GM21423 (cell line): ENCODE measurements around the gene SPAG16.
A peak's percentile ranks its signal among the peaks of the same experiment; 100 is the strongest.

Source experiments
- ATAC-seq: cut with Tn5 transposase; IDR thresholded peaks from one replicate; pipeline ENCODE4 v1.9.1; 2021; ENCODE audit warnings: mild to moderate bottlenecking, moderate library complexity; ENCODE audit not compliant: unreplicated experiment

SPAG16 gene

DNA sequence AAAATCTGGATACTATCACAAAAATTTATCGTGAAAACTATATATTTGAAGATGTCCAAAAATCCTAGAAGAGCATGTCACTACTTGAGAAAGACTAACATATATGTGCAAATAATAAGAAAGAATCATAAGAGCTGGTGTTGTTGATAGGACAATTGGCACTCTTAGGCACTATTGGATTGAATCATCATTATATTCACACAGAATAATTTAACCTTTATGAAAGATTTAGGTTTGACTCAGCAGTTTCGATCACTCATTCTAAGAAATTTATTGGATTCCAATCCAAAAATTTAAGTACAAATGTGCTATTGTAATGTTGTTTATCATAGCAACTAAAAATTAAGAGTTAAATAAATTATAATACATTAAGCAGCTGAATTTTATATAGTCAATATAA lies 503.6 kb downstream of the SPAG16 start:
- no peak for ATAC-seq

DNA sequence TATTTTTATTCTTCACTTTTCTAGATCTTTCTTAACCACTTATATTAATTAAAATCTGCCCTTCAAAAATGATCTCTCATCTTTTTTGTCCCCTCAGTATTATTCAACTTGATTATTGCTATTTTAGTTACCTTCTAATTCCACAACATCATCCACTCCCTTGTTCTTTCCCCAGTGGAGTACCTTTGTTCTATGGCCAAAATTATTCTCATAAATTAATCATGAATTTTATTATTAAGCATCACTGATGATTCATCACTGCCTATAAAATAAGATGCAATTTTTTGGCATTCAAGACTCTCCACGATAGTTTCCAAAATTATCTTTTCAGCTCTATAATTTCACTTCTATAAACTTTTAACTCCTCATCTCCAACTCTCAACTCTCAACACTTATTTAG lies 505.7 kb downstream of the SPAG16 start:
- no peak for ATAC-seq

DNA sequence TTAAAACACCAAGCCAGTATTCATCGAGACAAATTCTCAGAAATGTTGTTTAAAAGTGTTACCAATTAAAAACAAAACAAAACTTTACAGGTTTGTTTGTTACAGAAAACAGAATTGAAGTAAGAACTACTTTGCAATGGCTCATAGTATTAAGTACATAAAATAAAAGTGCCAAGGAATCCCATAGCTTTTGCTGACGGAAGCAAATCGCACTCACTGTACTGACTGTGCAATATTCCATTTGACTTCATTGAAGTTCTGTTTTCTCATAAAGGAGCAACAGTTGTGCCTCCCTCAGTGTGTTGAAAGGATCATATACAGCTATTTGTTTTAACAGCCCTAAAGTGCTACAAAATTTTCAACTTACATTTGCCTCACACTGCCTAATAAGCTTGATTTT lies 507.8 kb downstream of the SPAG16 start:
- no peak for ATAC-seq

DNA sequence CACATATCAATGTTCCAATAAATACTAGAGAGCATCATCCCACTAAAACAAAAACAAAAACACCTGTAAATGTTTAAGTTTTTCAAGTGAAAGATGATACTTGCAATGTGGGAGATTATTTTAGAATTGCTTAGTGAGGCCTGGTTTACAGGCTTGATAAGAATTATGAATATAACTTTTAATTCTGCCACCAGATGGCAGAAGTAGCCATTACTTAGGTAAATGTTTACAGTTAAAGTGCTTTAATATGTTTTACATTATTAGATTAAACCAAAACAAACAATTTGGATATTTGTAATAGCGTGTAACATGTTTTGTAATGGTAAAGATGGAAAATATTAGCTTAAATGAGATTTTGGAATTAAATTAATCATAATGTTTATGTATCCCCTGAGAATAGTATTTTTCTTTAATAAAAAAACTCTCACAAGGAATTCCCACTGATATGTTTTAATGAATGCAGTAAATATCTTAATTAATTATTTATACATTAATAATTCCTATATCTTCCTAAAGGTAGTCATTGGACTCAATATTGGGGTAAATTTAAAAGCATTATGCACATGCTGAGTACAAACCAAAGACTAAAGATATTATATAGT lies 522.0 kb downstream of the SPAG16 start:
- ATAC-seq: no peak

DNA sequence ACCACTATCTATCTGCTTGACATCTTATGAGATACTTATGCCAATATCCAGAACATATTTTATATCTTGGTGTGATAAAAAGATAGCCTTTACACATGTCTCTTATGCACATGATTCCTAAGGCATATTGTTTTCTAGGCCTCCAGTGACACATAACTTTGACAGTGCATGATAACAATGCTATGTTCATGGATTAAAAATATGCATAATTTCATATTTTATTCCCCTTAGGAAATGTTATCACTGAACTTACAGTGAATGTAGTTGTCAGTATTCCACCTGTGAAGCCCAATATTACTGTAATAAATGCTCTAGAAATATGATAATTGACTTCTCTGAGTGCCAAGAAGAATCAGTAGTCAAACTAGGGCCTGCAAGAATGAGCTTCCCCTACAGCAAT lies 532.3 kb downstream of the SPAG16 start:
- no peak for ATAC-seq

DNA sequence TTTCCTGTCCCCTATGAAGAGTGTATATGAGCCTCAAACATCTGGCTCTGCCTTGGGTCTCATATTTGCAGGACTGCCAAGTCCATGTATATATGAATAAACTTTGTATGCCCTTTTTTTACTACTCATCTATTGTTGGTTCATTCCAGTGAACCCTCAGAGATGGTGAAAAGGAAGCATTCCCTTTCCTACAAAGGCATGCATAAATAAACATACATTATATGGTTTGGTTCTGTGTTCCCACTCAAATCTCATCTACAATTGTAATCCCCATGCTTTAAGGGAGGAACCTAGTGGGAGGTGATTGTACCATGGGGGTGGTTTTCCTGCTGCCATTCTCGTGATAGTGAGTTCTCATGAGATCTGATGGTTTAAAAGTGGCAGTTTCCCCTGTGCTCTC lies 534.2 kb downstream of the SPAG16 start:
- ATAC-seq: no peak

DNA sequence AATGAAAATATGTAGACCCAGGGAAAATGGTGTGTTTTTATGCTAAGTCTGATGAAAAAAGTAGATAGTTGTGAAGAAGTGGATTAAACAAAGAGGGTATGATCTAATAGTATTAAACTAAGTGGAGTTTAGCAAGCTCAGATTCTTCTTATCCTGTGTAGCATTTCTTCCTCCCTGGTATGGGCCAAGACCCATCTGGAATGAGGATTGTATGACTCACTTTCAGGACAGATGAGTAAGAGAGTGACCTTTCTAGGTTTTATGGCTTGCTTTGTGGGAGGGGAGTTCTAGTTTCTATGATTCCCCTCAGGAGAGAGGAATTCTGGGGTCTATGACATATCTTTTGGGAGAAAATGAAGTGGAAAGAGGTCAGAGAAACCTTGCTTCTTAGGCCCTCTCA lies 550.1 kb downstream of the SPAG16 start:
- no peak for ATAC-seq

DNA sequence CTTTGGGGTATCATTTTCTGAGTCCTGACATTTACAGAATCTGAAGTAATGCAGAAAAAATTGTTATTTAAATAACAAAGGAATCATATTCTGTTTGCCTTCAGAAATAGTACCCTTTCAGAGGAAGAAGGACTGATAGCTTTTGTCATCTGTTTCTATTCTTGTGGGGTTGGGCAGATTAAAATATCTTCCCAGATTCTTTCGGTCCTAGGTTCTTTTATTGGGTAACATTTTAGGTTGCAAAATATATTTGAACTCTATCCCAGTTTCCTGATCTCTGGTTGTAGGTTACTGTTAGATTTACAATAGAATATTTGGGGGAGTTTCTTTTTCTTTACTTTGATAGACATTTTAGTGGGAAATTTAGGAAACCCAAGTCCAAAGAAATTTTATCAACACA lies 550.5 kb downstream of the SPAG16 start:
- no peak for ATAC-seq

DNA sequence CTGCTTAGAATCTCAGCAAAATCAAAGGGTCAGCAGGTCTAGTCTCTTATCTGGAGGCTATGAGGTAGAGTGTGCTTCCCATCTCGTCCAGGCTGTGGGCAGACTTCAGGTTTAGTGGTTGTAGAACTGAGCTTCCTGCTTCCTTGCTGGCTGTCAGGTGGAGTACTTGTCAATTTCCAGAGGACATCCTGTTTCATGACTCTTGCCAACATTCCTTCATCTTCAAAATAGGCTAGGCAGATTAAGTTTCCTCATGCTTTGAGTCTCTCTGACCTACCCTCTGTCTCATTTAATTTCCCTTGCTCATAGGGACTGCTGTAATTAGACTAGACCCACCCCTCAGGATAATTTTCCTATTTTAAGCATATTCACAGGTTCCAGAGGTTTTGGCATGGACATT lies 562.6 kb downstream of the SPAG16 start:
- ATAC-seq: no peak

DNA sequence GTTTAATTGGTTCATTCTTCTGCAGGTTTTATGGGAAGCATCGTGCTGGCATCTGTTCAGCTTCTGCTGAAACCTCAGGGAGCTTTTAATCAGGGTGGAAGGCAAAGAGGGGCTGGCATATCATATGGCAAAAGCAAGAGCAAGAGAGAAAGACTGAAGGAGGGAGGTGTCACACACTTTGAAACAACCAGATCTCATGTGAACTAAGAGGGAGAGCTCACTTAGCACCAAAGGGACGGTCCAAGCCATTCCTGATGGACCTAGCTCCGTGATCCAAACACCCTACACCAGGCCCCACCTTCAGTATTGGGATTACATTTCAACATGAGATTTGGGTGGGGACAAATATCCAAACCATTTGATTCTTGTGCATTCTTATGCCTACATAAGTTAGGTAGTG lies 563.1 kb downstream of the SPAG16 start:
- no peak for ATAC-seq

DNA sequence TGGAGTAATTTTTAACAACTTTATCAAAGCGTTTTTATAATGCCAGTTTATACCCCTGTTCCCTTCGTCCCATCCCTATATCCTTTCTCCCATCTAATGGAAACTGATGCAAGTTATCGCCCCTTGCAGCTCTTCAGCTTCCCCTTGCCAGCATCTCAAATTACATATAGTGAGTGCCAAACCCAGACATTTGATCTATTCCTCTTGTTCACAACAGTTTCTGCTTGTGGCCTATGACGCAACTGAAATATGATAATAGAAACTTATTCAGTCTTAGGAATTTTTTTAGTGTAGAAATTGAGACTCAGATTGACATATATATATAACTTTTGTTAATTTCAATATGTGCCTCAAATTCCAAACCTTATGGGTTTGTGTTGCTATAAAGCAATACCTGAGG lies 564.4 kb downstream of the SPAG16 start:
- ATAC-seq: no peak

DNA sequence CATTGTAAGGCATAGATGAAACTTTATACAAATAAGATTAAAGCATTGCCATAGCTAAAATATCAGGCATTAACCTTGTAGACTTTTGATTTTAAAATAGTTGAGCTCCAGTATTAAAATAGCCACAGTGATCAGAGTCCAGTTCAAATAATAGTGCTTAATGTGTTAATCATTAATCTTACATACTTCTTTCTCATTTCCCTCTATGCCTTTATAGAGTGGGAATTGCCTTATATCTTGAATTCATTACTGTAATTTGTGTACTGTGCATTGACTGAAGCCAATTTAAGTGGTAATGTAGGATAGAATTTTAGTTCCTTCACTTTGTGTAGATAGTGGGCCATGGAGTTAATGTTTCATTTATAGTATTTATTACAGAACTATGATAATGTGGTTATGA lies 577.4 kb downstream of the SPAG16 start:
- ATAC-seq: no peak

DNA sequence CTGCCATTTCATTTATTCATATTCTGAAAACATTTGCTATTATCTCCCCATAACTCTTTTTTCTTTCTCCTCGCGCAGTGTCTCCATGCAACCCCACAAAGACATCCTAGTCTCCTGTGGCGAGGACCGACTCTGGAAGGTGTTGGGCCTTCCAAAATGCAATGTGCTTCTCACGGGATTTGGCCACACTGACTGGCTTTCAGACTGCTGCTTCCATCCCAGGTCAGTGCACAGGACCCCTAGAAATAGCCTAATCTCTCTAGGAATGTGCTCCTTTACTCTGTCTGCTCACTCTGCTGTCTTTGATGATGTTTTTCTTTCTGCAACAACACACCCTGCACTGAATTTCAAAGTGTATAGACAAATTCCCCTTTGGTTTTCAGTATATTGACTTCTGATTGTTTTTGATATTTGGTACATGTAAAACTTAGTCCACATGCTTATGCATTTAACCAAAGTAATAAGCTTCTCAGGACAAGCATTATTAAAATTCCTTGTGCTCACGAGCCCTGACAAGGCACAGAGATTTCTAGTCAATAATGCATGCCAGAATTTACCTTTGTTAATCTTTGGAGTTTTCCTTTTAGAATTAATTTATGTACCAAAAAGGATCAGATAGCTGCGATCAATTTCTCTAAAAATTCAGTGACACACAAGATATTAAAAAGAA lies 578.3 kb downstream of the SPAG16 start:
- ATAC-seq: no peak

DNA sequence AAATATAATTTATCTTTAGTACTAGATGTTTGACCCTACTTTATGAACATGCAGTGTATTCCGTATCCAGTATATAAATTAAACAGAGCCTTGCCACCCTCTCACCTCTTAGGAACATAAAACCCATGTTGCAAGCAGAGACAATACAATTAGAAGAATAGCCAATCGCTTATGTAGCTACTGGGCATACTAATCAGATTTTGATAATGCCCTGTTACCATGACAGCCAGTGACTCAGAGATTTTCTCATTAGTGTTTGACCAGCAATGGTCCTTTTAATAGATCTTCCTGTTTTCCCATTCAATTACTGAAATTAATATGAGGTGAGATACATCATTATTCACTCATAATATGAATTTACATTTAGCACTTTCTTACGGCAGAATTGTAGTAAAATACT lies 579.3 kb downstream of the SPAG16 start:
- ATAC-seq: no peak

DNA sequence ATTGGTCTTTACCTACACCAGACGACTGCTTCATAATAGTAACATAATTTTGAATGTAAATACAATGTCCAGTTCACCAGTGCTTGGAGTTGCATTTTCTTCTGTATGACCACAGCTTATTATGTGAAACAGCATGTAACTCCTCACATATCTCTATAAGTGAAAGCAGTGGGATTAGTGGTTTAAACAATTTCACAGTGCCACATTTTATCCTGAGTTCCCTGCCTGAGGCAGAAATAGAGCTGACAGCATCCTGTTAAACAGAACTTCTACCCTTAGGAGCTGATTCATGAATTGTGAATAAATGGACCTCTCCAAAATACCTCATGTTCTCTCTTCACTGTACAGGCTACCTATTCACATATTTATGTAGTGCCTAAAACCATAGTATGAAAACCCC lies 584.3 kb downstream of the SPAG16 start:
- no peak for ATAC-seq

DNA sequence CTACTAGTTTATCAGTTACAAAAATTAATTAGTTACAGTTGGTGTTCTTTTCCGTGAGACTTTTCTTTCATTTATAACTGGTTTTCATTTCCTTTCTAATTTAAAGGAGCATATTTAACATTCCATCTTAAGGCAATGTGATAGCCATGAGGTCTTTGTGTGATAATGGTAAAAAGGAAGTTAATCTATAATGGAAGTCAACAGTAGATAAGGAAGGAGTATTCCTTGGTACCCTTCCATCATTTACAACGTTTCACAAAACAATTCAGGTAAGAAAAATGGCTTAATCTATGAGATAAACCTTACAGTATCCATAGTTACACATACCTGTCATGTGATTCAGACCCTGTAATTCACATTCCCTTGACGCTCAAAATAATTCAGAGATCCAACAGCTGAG lies 601.2 kb downstream of the SPAG16 start:
- ATAC-seq: no peak

DNA sequence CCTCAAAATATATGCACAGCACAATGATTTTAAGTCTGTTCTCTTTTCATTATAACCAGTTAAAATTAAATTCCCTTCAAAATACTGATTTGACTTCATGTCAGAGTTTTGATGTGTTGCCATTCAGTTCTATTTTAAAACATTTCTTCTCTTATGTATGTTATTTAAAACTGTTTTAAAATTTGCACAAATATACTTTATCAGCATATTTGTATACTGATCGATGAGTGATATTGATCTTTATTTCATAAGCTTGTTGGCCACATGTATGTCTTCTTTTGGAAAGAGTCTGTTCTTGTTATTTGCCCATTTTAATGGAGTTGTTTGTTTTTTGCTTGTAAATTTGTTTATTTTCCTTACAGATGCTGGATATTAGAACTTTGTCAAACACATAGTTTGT lies 630.2 kb downstream of the SPAG16 start:
- ATAC-seq: no peak

DNA sequence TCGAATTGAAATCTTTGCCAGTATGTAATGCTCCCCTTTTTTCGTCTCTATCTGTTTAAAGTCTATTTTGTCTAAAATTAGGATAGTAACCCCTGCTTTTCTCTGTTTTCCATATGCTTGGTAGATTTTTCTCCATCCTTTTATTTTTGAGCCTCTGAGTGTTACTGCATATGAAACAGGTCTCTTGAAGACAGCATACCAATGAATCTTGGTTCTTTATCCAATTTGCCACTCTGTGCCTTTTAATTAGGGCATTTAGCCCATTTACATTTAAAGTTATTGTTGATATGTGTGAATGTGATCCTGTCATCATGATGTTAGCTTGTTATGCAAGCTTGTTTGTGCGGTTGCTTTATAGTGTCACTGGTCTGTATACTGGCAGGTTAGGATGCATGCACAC lies 635.8 kb downstream of the SPAG16 start:
- no peak for ATAC-seq

DNA sequence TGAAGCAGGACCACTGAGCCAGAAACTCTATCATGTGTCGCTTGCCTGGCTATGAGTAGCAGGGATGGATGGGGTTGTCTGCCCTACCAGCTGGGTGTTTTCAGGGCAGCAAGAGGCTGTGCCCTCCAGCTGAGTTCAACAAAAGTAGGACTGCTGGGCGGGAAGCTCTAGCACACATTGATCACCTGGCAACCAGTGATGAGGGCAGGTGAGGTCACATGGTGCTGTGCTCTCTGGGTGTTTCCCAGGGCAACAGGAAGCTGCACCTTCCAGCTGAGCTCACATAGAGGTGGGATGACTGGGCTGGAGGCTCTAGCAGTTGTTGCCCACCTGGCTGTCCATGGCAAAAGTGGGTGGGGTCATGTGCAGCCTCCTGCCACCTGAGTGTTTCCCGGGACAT lies 639.3 kb downstream of the SPAG16 start:
- no peak for ATAC-seq

DNA sequence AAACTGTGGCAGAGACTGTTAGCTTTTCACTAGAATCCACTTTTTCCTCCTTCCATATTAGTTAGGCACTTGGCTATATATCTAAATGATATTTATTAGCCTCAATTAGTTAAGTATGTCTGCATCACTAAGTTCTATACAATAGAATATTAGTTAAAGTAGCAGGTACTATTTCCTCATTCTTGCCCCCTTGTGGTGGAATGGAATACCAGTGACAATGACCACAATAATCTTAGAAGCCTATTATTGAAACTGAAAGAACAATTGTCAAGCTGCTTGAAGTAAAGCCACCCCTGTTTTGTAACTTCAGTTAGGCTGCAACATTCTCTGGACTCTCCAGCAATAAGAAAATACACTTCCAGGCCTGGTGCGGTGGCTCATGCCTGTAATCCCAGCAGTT lies 650.3 kb downstream of the SPAG16 start:
- ATAC-seq: peak; percentile 98

DNA sequence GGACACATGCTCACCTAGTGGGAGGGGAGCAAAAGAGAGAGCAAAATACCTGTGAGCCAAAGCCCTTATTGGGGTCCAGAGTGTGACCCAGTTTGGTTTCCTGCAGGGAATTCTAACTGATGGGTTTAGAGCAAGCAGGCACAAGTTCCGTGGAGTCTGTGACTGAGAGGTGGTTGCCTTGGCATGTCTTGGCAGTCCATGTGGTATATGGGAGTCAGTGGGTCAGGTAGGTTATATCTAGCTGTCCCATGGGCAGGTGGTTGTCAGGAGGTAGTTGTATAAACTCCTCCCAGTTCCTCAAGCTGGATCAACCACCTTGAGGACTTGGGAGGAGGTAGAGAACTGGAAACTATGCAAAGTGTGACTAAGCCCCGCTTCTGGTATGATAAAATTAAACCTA lies 673.8 kb downstream of the SPAG16 start:
- no peak for ATAC-seq

DNA sequence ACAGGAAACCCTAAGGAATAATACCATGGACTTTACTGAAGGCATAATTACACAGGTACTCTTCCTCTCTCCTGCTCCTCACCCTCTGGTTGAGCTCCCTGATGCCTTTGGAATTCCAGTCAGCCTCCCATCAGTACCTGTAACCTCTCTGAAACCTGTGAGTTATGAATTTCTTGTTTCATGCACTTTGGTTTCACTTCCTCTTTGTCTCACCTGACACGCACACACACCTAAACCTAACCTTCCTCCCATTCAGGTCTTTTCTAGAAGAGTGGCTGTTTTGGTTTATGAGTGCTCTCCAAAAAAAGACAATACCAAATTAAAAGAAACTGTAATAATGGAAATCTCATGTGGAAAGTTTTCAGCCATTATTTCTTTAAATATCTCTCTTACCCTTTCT lies 675.3 kb downstream of the SPAG16 start:
- no peak for ATAC-seq

DNA sequence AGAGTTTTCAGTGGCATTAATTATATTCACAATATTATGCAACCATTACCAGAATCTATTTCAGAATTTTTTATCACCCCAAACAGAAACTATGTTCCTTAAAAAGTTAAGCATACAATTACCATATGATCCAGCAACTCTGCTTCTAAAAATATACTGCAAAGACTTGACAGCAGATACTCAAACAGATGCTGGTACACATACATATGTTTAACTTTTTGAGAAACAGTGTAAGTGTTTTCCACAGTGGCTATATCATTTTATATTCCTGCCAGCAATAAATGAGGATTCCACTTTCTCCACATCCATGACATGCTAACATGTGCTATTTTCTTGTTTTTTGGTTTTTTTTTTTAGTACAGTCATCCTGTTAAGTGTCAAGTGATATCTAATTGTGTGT lies 687.3 kb downstream of the SPAG16 start:
- ATAC-seq: no peak
